KMS-11 (cell line): ENCODE measurements around the gene CTDP1.

ENCODE experiments used
- H2AFZ ChIP-seq: fragments of 200-600 bp; sonication (generic); 2 replicates; pipeline ENCODE4 v1.6.1; 2016; ENCODE audit warnings: antibody characterized with exemption, mixed run types, low read depth
- H3K27ac ChIP-seq: fragments of 200-600 bp; sonication (generic); 2 replicates; pipeline ENCODE4 v1.6.1; 2016; ENCODE audit warnings: mild to moderate bottlenecking, mixed run types
- H3K27me3 ChIP-seq: fragments of 200-600 bp; sonication (generic); 2 replicates; pipeline ENCODE4 v1.6.1; 2017; ENCODE audit warnings: mild to moderate bottlenecking, low read depth, mixed run types, moderate library complexity; ENCODE audit not compliant: insufficient read depth
- H3K36me3 ChIP-seq: fragments of 200-600 bp; sonication (generic); 2 replicates; pipeline ENCODE4 v1.6.1; 2017; ENCODE audit warnings: mild to moderate bottlenecking, mixed run types; ENCODE audit not compliant: insufficient read depth
- H3K4me1 ChIP-seq: fragments of 200-600 bp; sonication (generic); 2 replicates; pipeline ENCODE4 v1.6.1; 2016; ENCODE audit warnings: mild to moderate bottlenecking, low read depth, mixed run types; ENCODE audit not compliant: poor library complexity, severe bottlenecking
- H3K4me2 ChIP-seq: fragments of 200-600 bp; sonication (generic); 2 replicates; pipeline ENCODE4 v1.7.0; 2016; ENCODE audit warnings: mild to moderate bottlenecking, mixed run types
- H3K4me3 ChIP-seq: fragments of 200-600 bp; sonication (generic); IDR thresholded peaks from 2 replicates; pipeline ENCODE4 v1.6.1; 2017; ENCODE audit warnings: low read depth, low read length, mixed read lengths; ENCODE audit not compliant: insufficient read depth
- H3K79me2 ChIP-seq: fragments of 200-600 bp; sonication (generic); 2 replicates; pipeline ENCODE4 v1.6.1; 2016; ENCODE audit warnings: low read depth, mixed run types; ENCODE audit not compliant: insufficient read depth
- H3K9ac ChIP-seq: fragments of 200-600 bp; sonication (generic); 2 replicates; pipeline ENCODE4 v1.6.1; 2016; ENCODE audit warnings: mild to moderate bottlenecking, mixed run types
- H4K20me1 ChIP-seq: fragments of 200-600 bp; sonication (generic); 2 replicates; pipeline ENCODE4 v1.6.1; 2016; ENCODE audit warnings: mild to moderate bottlenecking, mixed run types; ENCODE audit not compliant: insufficient read depth
- TF ChIP-seq, protein P1 (sequence below): fragments of 200-600 bp; sonication (generic); conservative IDR thresholded peaks from 2 replicates; pipeline ENCODE4 v1.6.1; 2017; ENCODE audit warnings: low read depth, mild to moderate bottlenecking, antibody characterized with exemption, low read length, moderate library complexity, mixed read lengths

Gene CTDP1

DNA sequence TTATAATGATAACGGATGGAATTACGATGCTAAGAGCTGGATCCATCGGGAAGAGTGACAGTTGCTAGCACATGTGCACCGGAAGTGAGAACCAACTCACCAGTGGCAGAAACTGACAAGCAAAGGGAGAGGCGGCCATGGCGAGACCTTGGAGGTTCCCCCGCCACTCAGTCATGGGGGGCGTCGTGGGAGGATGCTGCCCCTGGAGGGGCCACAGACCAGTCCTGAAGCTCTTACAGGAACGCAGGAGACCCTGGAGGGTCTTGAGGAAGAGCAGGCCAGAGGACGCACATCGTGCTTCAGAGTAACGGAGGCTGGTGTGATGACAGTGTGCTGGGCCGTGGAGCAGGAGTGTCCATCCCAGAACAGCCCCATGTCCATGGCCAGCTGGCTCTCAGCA is 65.0 kb downstream of the CTDP1 start:
- TF ChIP-seq, protein P1, sequence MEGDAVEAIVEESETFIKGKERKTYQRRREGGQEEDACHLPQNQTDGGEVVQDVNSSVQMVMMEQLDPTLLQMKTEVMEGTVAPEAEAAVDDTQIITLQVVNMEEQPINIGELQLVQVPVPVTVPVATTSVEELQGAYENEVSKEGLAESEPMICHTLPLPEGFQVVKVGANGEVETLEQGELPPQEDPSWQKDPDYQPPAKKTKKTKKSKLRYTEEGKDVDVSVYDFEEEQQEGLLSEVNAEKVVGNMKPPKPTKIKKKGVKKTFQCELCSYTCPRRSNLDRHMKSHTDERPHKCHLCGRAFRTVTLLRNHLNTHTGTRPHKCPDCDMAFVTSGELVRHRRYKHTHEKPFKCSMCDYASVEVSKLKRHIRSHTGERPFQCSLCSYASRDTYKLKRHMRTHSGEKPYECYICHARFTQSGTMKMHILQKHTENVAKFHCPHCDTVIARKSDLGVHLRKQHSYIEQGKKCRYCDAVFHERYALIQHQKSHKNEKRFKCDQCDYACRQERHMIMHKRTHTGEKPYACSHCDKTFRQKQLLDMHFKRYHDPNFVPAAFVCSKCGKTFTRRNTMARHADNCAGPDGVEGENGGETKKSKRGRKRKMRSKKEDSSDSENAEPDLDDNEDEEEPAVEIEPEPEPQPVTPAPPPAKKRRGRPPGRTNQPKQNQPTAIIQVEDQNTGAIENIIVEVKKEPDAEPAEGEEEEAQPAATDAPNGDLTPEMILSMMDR = no peak
- no peaks in the 10 kb centered on the region for H3K27me3 ChIP-seq
- no peaks in the 10 kb centered on the region for H4K20me1 ChIP-seq
- H3K4me2 ChIP-seq = no peak overlapping the region
- no peaks in the 10 kb centered on the region for H3K4me1 ChIP-seq
- H3K36me3 ChIP-seq = no peaks in the 10 kb centered on the region; the same call in 1 of the 2 replicates
- no peak overlapping the region for H3K9ac ChIP-seq
- H3K27ac ChIP-seq = no peak overlapping the region
- no peak overlapping the region for H2AFZ ChIP-seq
- no peaks in the 10 kb centered on the region for H3K79me2 ChIP-seq
- no peak overlapping the region for H3K4me3 ChIP-seq

- no peaks in the 10 kb centered on the region; the same call in 1 of the 2 replicates for H3K36me3 ChIP-seq
- H3K4me1 ChIP-seq = no peaks in the 10 kb centered on the region
Measured at GRCh38 chr18:79746730-79747129, 67.1 kb downstream of the CTDP1 start.

GRCh38 chr18:79747156-79747845 is 67.7 kb downstream of the CTDP1 start:
- no peaks in the 10 kb centered on the region for H3K79me2 ChIP-seq
- no peaks in the 10 kb centered on the region; the same call in 1 of the 2 replicates for H3K36me3 ChIP-seq

More at GRCh38 chr18:79746730-79747129, 67.1 kb downstream of the CTDP1 start:
- TF ChIP-seq, protein P1 = no peak
- H3K27ac ChIP-seq = no peak overlapping the region
- H3K79me2 ChIP-seq = no peaks in the 10 kb centered on the region
- H3K9ac ChIP-seq = no peak overlapping the region
- H2AFZ ChIP-seq = no peak overlapping the region
- H3K4me2 ChIP-seq = no peak overlapping the region
- H3K27me3 ChIP-seq = no peaks in the 10 kb centered on the region
- H4K20me1 ChIP-seq = no peaks in the 10 kb centered on the region
- H3K4me3 ChIP-seq = no peak overlapping the region

DNA sequence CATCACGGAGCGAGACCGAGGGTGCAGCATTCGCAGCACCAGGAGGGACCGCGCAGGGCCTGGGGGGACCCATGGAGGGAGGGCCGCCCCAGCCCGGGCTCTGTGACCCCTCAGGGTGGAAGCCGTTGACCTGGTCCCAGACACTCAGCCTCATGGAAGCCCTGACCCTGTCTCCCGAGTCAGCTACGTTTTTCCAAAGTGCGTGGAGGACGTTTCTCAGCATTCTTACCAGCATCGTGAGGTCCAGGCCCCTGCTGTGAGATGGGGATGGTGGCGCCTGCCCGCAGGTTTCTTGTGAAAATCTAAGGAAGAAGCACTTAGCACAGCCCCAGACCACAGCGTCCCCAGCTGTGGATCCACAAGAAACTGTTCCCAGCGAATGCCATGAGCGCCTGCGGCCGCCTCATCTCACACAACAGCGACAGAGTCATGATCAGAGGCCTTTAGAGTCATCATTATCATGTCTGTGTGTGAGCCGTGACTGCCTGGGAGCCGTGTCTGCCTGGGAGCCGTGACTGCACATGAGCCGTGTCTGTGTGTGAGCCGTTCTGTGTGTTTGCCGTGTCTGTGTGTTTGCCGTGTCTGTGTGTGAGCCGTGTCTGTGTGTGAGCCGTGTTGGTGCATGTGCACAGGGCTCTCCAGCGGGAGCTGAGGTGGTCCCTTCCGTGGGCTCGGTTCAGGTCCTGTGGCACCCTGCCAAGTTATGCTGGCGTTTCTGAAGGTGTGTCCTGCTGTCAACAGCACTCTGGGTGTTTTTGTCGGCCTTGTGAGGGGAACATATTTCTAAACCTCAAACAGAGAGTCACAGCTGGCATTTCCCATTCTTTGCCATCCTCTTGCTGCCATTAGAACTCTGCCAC is 68.9 kb downstream of the CTDP1 start:
- H3K27ac ChIP-seq = no peak overlapping the region
- H3K36me3 ChIP-seq = no peaks in the 10 kb centered on the region; the same call in 1 of the 2 replicates
- TF ChIP-seq, protein P1 = no peak
- H3K4me1 ChIP-seq = no peaks in the 10 kb centered on the region
- H4K20me1 ChIP-seq = no peaks in the 10 kb centered on the region
- no peak overlapping the region for H2AFZ ChIP-seq
- H3K9ac ChIP-seq = no peak overlapping the region
- H3K27me3 ChIP-seq = no peaks in the 10 kb centered on the region
- H3K4me3 ChIP-seq = no peak overlapping the region
- no peak overlapping the region for H3K4me2 ChIP-seq
- H3K79me2 ChIP-seq = no peaks in the 10 kb centered on the region

More at GRCh38 chr18:79747156-79747845, 67.7 kb downstream of the CTDP1 start:
- H2AFZ ChIP-seq = no peak overlapping the region
- H3K4me2 ChIP-seq = no peak overlapping the region
- H3K4me3 ChIP-seq = no peak overlapping the region
- H3K4me1 ChIP-seq = no peaks in the 10 kb centered on the region
- H3K27me3 ChIP-seq = no peaks in the 10 kb centered on the region
- H4K20me1 ChIP-seq = no peaks in the 10 kb centered on the region
- TF ChIP-seq, protein P1 = 0 out of 2 replicates have a peak, but pooled peaks have one; percentile 16
- no peak overlapping the region for H3K9ac ChIP-seq
- H3K27ac ChIP-seq = no peak overlapping the region
